Ramos (cell line): ENCODE data around the gene PPP1R10.

Experiments
- in situ Hi-C: fragments of 300-500 bp; cut with MboI; formaldehyde crosslinking; loops from one replicate; pipeline ENCODE4 v1.14.3; 2022; ENCODE audit warnings: low sequenced_read_pairs; ENCODE audit not compliant: unreplicated experiment

Gene PPP1R10

DNA sequence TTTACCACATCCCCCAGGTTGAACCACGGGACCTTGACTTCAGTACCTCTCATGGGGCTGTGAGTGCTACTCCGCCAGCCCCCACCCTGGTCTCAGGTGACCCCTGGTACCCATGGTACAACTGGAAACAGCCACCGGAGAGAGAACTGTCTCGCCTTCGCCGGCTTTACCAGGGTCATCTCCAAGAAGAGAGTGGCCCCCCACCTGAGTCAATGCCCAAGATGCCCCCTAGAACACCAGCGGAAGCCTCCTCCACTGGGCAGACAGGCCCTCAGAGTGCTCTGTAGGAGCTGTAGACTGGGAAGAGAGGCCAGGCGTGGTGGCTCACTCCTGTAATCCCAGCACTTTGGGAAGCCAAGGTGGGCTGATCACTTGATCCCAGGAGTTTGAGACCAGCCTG lies 8.5 kb upstream of the PPP1R10 start:
- in situ Hi-C loops, result no loop called here

DNA sequence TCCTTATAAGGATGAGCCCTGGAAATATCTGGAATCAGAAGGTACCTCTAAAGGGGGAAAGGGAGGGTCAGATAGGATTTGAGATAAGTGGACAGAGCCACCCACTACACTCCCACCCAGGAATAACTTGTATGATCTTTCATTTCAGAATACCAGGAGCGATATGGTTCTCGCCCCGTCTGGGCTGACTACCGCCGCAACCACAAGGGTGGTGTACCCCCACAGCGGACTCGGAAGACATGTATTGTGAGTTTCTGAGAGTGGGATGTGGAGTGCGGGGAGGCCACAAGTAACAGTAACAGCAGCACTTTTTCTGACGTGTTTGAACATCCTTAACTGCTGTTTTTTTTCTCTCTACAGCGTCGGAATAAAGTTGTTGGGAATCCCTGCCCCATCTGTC lies 2.5 kb upstream of the PPP1R10 start:
- in situ Hi-C loops, result no loop called here

DNA sequence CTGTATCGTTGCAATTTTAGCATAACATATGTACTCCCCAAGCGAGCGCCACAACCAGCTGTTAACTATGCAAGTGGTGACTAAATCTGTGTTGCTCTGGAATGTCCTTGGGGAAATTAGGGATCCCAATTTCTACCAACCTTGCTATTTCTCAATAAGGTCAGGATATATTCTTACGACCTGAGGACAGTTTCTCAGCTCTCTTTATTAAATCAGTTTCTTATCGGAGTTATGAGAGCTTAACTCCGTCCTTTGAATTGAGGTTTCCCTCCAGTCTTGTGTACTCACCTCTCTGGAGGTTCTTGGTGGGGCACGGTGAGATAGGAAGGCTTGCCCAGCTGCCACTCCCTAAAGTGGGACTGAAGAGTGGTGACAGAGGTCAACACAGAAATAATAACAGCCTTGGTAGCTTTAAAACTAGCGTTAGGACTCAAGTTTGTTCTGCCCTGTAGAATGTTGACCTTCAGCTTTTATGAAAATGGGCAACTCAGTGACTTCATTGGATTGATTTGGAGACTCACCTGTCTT lies 1.3 kb upstream of the PPP1R10 start:
- in situ Hi-C loops, result no loop called here

DNA sequence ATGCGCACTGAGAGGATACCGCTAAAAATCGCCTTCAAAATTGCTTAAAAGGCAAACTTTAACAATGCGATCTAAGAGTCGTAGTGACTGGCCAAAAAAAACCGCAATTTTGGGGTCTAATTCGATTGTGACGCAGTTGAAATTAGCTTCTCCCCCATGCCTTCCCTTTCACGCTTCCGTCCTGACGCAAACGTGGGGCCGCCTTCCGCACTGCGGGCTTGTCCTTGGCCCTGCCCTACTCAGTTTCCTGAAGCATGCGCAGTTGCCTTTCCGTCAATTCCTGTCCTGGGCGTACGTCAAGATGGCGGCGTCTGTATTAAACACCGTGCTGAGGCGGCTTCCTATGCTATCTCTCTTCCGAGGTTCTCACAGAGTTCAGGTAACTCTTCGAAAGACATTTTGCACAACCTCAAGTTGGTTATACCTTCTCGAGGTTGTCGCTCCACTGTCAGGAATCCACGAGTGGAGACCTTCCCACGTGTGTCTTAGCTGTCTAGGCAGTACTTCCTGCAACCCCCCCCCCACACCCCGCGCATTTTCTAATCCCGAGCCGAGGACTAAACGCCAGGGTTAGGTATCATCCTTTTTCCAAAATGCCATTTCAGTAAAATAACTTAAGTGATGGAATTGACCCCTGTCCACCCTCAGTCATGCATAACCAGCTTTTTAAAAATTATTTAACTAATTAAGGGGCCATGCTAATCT lies 674 bp upstream of the PPP1R10 start, which contains the start of gene MRPS18B:
MRPS18B (plus strand) TSS at position 276 of the 705 bp plus-strand sequence; CDS start at position 302, 26 bp downstream.
- in situ Hi-C loops, result no loop called here

DNA sequence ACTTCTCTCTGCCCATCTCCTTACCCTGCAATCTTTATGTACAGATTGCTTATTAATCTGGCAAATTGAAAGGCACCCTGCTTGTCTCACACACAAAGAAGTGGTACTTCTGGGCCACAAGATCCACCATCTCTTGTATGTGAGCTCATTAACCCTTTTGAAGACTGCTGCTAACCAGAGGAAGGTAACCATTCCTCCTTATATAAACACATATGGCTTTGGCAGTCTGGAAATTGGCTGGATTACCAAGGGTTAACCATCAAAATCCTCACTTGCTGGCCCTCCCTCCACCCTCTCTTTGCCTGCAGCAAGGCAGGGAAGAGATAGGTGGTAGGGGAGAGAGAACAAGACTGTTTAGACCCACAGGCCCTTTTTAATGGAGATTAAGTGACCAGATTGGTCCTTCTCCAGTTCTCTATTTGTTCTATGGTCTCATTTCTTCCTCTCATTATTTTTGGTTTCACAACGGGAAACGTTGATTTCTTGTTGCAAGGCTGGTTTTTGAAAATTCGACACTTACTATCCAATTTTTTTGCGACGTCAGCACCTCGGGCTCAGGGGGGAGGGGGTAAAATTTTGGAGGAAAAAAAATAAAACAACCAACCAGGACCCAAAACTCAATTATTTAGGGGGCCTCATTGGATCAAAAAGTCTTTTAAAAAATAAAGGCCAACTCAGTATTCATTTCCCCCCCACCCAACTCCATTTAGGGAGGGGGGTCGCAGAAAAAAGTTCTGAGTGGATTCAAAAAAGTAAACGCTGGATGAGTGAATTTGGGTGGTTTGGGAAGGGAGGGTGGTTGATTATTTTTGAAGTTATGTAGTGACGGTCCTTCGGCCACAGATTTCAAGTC lies 859 bp downstream of the PPP1R10 start:
- in situ Hi-C loops, result no loop called here

DNA sequence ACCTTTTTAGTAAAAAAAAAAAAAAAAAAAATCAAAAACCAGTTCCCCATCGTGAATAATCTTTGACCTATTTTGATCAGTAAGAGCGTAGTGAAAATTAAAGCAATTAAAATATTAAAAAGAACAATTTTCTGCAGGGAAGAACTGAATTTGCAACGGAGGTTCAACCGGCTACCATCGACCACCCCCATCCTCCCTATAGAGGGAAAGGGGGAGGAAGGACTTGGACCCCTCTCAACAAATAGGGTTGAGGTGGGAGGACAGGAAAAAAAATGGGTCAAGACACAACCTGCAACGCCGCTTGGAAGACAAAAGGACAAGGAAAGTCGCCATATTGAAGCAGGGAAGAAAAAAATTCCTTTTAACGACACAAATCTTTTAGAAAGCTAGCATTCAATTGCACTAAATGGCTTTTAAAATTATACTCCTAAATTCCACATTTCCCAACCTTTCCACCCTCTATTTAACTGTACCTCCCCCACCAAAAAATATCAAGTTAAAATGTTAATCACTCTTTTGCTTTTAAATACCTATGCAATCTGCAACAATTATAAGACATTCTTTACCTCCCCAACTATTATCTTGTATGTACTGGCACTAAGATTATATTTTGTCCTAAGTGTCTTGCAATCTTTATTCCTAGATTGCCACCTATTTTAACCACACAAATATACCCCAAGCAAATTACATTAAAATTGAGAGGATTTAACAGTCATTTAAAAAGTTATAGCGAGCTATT lies 1.7 kb downstream of the PPP1R10 start:
- in situ Hi-C loops, result no loop called here

DNA sequence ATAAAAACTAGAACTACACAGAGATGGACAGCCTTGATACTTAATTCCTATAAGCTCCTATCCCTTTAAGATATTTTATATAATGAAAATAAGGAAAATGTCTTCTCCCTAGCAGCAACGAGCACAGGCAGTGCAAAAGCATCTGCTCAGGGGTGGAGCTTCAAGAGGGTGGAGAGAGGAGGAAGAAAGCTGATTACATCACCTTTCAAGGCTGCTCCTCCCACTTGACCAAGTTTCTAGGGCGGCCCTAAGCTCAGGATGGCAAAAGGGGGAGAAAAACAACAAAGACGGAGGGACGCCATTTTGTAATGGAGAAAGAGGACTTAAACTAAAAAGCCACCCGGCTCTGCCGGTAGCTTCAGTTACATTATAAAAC lies 2.2 kb downstream of the PPP1R10 start:
- in situ Hi-C loops, result no loop called here

DNA sequence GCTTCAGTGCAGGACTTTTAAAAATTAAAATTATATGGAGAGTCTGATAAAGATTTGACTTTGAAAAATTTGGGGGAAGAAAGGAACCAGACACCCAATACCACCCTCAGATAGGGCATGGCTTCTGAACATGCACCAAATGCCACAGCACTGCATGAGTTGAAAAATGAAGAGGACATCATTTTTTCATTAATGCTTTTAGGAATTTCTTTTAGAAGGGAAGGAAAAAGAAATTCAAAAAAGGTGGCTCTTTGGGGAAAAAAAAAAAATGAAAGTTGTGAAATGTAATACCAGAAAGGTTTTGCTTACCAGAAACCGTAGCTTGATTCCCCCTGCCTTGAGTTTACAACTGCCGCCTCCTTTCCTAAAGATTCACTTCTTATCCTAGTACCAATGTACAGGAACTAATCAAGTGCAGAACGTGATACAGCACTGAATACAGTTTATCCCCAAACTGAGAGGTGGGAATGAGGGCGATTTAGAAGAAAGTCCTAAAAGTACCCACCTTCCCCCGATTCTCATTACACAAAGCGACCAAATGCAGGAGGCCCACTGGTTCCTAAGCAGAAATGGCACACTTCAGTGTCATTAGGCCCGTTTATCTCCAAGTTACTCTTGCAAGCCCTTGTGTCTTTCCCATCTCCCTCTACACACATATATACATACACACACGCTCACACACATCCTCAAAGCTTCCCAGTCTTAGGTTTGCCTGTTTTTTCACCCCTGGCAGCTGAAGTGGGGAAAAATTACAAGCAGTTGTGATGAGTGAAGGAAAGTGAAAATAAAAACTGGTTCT lies 2.8 kb downstream of the PPP1R10 start:
- in situ Hi-C loops, result no loop called here

DNA sequence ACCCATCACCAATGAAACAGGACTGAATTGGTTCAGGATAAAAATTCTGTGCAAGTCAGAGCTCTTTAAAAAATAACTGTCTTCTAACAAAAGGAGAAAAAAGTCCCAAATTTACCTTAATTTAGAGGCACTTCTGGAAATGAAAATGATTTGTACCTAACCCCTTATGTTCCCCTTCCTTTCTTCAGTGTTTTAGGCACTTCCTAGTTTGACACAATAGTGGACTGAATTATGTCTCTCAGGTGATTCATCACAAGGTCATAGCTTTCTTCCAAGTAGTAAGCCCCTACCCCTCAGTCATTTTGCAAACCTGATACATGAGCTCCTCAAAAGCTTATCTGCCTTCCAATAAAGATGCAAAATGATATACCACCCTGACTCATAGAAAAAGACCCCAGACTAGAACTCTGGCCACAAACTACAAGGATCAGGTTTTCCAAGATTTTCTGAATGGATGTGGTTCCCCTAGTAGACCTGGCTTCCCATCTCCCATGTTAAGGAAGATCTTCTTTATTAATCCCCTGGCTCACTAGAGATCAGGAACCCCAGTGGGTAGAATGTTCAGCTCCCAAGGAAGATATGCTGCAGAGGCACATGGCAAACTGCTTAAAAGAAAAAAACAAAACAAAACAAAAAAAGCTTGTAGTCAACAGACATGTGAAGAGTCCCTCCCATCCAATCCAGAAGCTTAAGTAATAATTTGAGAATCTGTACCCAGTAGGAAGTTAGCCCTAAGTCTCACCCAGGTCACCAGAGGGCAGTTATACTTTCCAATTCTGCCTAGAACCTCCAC lies 3.6 kb downstream of the PPP1R10 start:
- in situ Hi-C loops, result no loop called here

DNA sequence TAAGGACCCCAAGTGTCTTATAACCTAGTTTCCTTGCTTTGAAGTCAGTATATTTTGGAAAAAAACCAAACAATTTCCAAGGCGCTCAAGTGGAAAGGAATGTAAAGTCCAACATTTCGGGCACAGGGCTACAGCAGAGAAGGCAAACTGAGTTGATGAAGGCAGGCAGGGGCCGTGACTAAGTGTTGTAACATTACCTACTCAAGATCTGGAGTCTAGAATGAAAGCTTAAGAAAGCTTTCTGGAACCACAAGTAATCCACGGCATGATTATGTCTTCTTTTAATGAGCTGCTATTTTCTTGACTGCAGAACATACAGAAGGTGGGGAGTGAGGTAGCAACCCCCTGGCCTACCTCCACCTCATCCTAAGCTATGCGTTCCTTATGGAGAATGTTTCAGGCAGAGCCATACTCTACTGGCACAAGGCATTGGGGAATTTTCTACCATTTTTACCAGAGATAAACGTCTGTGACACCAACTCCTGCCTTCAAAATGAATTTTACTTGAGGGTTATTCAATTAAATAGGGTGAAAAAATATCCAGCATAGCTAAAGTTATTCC lies 4.3 kb downstream of the PPP1R10 start:
- in situ Hi-C loops, result no loop called here

DNA sequence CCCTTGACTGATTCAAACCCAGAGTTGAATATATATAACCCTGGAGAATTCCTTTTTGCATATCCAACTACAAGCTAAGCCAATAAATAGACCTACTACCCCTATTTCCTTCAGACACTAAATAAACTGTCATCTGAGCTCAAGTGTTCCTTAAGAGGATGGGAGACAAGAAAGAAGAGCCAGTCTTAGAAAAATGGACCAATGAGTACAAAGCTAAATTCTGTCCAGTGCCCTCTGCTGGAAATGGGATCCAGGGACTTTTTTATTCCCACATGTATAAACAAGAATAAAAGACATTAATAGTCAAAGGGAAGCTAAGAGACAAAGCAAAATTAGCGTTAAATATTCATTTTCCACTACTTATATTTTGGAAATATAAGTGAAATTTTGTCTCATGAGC lies 4.8 kb downstream of the PPP1R10 start:
- in situ Hi-C loops, result no loop called here

DNA sequence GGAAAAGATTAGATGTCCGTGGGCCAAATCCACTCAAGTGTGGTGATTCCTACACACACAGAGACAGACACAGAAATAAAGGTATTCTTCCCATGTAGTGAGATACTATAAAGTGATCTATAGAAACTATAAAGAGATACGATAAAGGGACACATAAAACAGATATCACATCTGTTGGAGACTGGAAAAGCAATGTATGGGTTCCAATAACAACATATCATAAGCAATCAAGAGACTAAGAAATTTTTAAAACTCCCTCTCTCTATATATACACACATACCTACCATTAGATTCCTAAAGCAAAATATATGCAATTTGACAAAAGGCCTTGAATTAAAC lies 5.2 kb downstream of the PPP1R10 start:
- in situ Hi-C loops, result no loop called here

DNA sequence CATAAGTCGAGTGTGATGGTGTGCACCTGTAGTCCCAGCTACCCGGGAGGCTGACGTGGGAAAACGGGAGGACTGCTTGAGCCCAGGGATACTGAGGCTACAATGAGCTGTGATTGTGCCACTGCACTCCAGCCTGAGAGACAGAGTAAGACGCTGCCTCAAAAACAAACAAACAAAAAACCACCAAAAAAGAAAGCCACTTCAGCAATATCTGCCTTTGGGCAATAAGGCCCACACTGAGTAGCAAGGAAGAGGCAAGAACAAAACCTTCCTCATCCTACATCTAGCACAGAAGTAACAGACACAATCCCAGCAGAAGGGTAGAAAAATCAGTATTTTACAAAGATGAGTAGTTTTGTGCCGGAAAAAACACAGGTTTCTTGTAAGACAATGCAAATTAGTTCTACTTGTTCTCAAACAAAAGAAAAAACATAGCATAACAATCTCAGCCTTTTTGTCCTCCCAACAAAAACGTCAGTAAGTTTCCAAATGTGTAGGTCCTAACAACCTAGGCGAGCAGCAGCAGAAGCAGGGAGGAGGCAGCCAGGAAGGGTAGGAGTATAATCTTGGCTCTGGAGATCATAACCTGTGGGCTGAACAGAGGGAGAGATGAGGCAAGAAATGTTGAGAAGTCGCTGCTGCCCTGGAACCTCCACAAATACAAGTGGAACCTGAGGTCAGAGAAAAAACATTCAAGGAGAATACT lies 5.7 kb downstream of the PPP1R10 start:
- in situ Hi-C loops, result no loop called here

DNA sequence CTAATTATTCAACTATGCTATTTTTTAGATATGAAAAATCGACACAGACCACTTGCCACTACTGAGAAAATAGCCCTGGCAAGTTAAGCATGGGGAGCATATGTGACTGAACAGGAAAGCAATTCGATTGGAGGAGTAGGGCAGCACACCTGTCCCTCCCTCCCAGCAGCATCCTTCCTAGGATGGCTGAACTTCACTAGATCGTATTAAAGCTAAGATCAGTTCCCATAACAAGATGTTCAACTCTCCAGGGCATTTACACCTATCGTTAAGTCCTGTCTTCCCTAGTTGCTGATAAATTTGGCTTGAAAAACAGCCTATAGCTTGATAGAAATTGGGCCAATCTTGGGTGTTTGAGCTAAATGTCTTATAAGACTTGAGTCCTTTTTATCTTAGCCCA lies 7.0 kb downstream of the PPP1R10 start:
- in situ Hi-C loops, result no loop called here

DNA sequence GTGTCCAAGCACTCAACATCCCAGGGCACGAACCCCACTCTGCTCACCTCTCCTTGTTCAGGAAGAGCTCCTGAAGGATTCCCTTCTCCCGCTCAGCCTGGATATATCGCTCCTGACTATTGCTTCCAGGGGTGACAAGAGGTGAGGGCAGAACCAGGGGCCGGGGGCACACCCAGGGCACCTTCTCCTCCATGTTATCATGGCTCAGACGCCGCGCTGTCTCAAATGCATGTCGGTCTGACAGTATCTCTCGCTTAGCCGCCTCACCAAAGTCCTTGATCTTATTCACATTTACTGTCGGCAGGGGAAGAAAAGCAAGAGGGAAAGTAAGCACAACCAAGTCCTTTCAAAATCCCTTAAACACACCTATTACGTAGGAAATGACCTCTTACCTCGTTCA lies 13.1 kb downstream of the PPP1R10 start:
- in situ Hi-C loops, result no loop called here

DNA sequence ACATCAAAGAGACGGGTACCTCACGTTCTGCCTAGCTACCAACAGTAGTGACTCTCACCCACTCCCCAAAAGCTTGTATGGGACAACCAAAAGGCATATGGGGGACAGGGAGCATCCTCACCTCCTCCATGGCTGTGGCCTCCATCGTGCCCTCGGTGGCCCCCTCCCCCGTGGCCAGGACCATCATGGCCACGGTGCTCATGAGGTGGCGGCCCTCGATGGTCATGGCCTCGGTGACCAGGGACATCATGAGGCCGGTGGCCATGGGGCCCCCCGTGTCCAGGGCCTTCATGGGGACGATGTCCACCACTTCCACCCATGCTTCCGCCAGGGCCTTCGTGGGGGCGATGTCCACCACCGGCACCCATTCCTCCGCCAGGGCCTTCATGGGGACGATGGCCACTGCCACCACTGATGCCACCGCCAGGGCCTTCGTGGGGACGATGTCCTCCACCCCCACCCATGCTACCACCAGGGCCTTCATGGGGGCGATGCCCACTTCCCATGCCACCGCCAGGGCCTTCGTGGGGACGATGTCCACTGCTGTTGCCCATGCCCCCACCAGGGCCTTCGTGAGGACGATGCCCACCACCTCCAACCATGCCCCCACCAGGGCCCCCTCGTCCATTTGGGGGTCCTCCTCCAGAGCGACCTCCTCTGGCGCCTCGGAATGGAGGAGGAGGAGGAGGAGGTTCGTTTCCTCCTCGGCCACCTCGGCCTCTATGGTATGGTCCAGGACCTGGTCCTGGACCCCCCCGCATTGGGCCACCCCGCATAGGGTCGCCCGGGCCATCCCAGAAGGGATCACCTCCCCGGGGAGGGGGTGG lies 15.0 kb downstream of the PPP1R10 start:
- in situ Hi-C loops, result no loop called here

DNA sequence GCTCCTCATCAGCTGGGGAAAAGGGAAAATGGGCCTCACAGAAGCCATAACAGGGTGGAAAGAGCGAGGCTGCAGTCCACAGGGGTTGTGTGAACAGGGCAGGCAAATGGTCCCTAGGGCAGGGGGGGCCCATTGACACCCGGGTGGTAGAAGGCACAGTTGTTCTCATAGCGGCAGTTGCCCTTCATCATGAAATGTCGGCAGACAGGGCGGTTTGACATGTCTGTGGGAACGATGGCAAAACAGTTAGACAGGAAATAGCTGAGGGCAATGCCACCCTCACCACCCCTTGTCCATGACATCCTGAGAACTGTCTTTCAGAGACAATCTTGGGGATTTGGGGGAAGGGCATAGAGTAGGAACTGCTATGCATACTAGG lies 15.6 kb downstream of the PPP1R10 start:
- in situ Hi-C loops, result no loop called here
